GM19468 (cell line): ENCODE data around the gene MFSD2B.
"Not testable (repeated sequence)": the region's sequence is repeated elsewhere in the genome, so short reads cannot be mapped to it uniquely, and the experiment has no call there.

Experiments
- ATAC-seq: cut with Tn5 transposase; IDR thresholded peaks from one replicate; pipeline ENCODE4 v1.9.1; 2021; ENCODE audit warnings: mild to moderate bottlenecking, moderate library complexity, moderate number of reproducible peaks; ENCODE audit not compliant: unreplicated experiment; ENCODE audit errors: extremely low read depth

The MFSD2B gene

GRCh38 chr2:24018241-24018640 is 8.4 kb downstream of the MFSD2B start:
- ATAC-seq = no peak

GRCh38 chr2:24019729-24020128 is 9.8 kb downstream of the MFSD2B start:
- ATAC-seq = no peak

- ATAC-seq = no peak
These were observed 10.4 kb downstream of the MFSD2B start for GRCh38 chr2:24020244-24020643.

GRCh38 chr2:24021122-24021998 is 11.5 kb downstream of the MFSD2B start:
- no peak for ATAC-seq

GRCh38 chr2:24022324-24022974 is 12.6 kb downstream of the MFSD2B start:
- no peak for ATAC-seq

DNA sequence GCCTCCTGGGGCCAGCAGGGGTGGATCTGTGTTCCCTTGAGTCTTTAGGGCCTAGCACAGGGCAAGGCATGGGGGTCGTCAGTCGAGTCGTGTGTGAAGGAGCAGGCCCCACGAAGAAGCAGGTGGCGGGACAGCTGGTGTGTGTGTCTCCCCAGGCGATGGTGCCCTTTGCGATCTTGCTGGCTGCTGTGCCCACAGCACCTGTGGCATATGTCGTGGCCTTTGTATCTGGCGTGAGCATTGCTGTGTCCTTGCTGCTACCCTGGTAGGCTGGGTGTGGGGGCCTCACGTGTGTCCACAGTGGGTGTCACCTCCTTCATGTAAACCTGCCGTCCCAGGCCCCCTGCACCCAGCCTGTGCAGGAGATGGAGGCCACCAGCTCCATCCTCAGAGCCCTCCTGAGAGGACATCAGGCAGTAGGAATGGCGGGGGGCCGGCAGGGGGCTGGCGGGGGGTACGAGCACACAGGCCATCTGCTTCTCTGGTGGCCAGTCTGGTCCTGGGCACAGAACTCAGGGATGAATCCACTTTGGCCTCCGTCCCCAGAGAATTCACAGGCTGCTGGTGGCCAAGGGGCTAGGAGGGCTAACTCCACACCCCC is 13.2 kb downstream of the MFSD2B start:
- ATAC-seq = no peak

- ATAC-seq = no peak
These were observed 14.1 kb downstream of the MFSD2B start for GRCh38 chr2:24024018-24024417.

DNA sequence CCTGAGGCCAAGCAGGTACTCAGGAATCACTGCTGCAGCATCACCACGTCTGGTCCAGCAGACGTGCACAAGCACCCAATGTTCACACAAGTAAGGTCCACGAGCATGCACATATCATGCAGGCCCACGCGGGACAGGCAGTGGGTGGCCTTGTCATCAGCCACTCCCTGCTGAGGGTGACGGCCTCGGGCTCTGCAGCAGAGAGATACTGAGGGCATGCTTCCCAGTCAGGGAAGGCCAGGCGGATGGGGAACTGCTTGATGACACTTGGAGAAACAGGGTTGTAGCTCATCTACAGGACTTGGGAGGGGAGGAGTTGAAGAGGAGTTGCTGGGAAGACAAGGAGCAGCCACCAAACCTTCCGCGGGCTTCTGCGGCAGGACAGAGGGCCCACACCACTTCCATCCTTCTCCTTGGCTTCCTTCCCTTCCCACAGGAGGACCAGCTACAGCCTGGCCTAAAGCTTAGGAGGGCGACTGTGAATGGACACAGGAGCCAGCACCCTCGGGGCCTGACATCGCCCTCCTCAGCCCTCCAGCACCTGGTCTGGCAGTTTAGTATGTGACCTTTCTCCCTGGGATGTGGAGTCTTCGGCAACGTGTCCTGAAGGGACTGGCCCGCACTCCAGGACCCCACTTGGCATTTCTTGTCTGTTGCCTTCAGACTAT is 15.2 kb downstream of the MFSD2B start:
- no peak for ATAC-seq

DNA sequence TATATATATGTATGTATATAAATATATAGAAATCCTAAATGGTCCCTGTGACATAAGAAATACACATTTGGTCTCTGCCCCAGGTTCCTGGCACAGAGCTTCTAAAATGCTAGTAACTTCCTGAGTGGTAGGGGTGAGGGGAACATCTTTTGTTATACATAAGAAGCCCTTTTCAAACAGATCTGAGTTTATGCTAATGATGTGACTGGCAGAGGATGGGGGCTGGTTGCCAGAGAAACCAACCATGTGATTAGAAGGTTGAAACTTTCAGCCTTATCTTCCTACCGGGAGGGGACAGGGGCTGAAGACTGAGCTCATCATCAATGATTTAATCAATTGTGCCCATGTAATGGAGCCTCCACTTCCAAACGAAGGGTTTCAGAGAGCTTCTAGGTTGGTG is 16.3 kb downstream of the MFSD2B start:
- ATAC-seq = no peak

GRCh38 chr2:24038786-24039499 is 29.1 kb downstream of the MFSD2B start:
- ATAC-seq = no peak

- ATAC-seq = no peak
These were observed 30.6 kb downstream of the MFSD2B start for GRCh38 chr2:24040511-24040910.

DNA sequence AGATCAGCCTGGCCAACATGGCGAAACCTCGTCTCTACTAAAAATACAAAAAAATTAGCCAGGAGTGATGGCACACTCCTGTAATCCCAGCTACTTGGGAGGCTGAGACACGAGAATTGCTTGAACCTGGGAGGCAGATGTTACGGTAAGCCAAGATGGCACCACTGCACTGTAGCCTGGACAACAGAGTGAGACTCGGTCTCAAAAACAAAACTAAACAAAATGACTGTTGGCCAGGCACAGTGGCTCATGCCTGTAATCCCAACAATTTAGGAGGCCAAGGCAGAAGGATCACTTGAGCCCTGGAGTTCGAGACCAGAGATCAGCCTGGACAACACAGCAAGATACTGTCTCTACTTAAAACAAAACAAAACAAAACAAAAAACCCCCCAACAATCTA is 33.2 kb downstream of the MFSD2B start:
- not testable (repeated sequence) for ATAC-seq

GRCh38 chr2:24045511-24046508 is 35.9 kb downstream of the MFSD2B start:
- ATAC-seq = no peak

DNA sequence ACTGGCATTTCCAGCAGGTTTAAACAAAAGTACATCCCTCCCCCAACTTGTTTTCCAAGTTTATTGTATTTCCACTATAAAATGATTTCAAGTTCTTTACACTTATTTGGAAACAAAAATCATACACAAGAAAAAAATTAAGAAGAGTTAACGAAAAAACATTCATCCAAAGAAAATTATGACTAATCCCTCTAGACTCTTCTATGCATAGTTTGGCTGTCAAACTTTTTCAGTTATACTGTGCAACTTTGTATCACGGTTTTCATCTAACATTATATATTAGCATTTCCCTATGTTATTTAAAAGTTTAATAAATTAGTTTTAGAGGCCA is 36.7 kb downstream of the MFSD2B start:
- no peak for ATAC-seq

DNA sequence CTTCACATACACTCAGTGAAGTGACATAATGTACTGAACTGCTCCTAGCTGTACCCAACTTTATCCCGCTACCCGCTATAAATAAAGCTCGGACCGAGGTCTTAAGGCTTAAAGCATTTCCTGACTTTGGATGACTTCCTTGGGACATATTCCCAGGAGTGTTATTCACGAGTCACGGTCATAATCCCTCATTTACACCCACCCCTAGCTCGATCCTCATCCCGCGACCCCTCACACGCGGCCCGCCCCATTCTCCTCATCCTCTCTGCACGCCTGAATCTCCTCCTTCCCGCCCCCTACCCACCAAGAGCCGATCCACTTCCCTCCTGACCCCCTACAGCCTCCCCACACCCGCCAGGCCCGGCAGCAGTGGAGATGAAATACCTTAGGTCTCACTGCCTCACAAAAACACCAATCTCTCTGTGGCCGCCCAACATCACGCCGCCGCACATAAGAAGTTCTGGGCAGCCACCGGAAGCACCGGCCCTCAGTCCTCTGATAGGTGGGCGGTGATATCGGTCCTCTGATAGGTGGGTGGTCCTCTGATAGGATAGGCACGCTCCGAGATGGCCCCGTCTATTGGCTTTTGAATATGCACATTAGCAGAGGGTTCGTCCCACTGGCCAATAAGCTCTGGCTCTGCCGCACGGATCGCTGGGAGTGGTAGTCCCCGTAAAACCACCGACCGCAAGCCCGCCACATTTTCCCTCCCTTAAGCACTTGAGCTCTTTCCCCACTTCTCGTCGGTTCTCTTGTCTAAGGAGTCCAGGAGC is 37.2 kb downstream of the MFSD2B start, which contains the start of gene WDCP:
Gene WDCP, minus strand, starts transcription at position 462 of the 773 bp plus-strand sequence. CDS start 7,897 bp downstream, outside the sequence.
- ATAC-seq = peak; percentile 92

- no peak for ATAC-seq
These were observed 37.8 kb downstream of the MFSD2B start for GRCh38 chr2:24047703-24048033.

DNA sequence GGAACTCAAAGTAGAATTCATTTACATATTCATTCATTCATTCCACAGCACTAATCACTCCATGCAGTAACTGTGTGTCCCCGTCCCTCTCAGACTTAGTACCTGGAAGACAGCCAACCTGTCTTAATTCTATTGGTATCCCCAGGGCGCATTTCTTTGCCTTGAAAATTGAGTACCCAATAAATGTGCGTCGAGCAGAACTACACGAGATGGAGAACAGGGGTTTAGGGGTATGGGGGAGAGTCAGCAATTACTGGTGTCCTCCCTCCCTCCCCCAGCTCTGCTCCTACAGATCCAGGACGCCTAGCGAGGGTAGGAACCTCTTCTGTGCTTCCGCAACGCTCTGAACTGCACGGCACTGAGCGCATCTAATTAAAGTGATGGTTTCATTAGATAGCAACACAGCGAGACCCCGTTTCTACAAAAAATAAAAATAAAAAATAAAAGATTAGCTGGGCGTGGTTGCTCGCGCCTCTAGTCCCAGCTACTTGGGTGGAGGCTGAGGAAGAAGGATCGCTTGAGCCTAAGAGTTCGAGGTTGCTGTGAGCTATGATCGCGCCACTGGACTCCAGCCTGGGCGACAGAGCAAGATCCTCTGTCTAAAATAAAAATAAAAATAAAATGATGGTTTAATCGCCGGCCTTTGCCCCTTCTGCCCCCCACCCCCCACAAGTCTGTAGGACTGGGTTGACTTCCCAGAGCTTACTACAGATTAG is 39.0 kb downstream of the MFSD2B start:
- ATAC-seq = no peak
